Progenitor cell of endocrine pancreas (in vitro differentiated cells): ENCODE measurements around the gene WEE1. TPM values are rescaled to one million over a fixed set of nuclear protein-coding genes. Genes with fewer than 3 reads are reported as not detected.
A peak's percentile ranks its signal among the peaks of the same experiment; 100 is the strongest.
"Not testable (repeated sequence)": the region's sequence is repeated elsewhere in the genome, so short reads cannot be mapped to it uniquely, and the experiment has no call there.

Experiments
- DNase-seq: peaks from one replicate; pipeline ENCODE4 v3.0.0; 2021; ENCODE audit warnings: low spot score; ENCODE audit not compliant: unreplicated experiment
- H3K27ac Mint-ChIP-seq: 2 replicates; pipeline ENCODE4 v1.8.0; 2021; ENCODE audit warnings: mild to moderate bottlenecking, moderate library complexity, mixed read lengths
- H3K27me3 Mint-ChIP-seq: 2 replicates; pipeline ENCODE4 v1.8.0; 2021; ENCODE audit warnings: mixed read lengths
- H3K36me3 Mint-ChIP-seq: 2 replicates; pipeline ENCODE4 v1.8.0; 2022; ENCODE audit warnings: mixed read lengths; ENCODE audit not compliant: insufficient read depth
- H3K4me1 Mint-ChIP-seq: 2 replicates; pipeline ENCODE4 v1.8.0; 2021; ENCODE audit warnings: low read depth, mixed read lengths
- H3K4me3 Mint-ChIP-seq: 2 replicates; pipeline ENCODE4 v1.8.0; 2021; ENCODE audit warnings: low read depth, mild to moderate bottlenecking, moderate library complexity, mixed read lengths
- H3K9me3 Mint-ChIP-seq: 2 replicates; pipeline ENCODE4 v1.8.0; 2021; ENCODE audit warnings: low read depth, mixed read lengths
- CTCF ChIP-seq: fragments of 200-600 bp; sonication (generic); IDR thresholded peaks from one replicate; pipeline ENCODE4 v1.5.0; 2021; ENCODE audit warnings: antibody characterized with exemption, mild to moderate bottlenecking; ENCODE audit not compliant: unreplicated experiment
- total RNA-seq: library from RNA; stranded (reverse); gene quantifications from 2 replicates; pipeline ENCODE4 v1.2.1, GENCODE V29; 2021

WEE1 gene
- total RNA-seq, 1 donor from 2014 or later: 154 TPM

- H3K4me1 Mint-ChIP-seq: peaks cover 10% of the 10 kb centered on the region
- H3K27me3 Mint-ChIP-seq: no peaks in the 10 kb centered on the region
- H3K27ac Mint-ChIP-seq: no peak overlapping the region
- no peak overlapping the region for H3K4me3 Mint-ChIP-seq
- no peaks in the 10 kb centered on the region for H3K36me3 Mint-ChIP-seq
- no peaks in the 10 kb centered on the region for H3K9me3 Mint-ChIP-seq
- DNase-seq: no peak
- TF ChIP-seq CTCF: no peak
Observed at GRCh38 chr11:9601037-9601875, 27.8 kb downstream of the WEE1 start.

- no peak overlapping the region for H3K4me3 Mint-ChIP-seq
- TF ChIP-seq CTCF: no peak
- peaks cover 12% of the 10 kb centered on the region for H3K4me1 Mint-ChIP-seq
- no peaks in the 10 kb centered on the region for H3K9me3 Mint-ChIP-seq
- no peak for DNase-seq
- no peaks in the 10 kb centered on the region for H3K27me3 Mint-ChIP-seq
- H3K27ac Mint-ChIP-seq: no peak overlapping the region
- H3K36me3 Mint-ChIP-seq: no peaks in the 10 kb centered on the region
Observed at GRCh38 chr11:9601876-9602199, 28.4 kb downstream of the WEE1 start.

GRCh38 chr11:9603214-9603613 is 29.7 kb downstream of the WEE1 start:
- not testable (repeated sequence) for H3K27ac Mint-ChIP-seq, H3K27me3 Mint-ChIP-seq, DNase-seq, H3K4me3 Mint-ChIP-seq, H3K9me3 Mint-ChIP-seq, H3K36me3 Mint-ChIP-seq
- peaks cover 16% of the 10 kb centered on the region for H3K4me1 Mint-ChIP-seq

- H3K4me1 Mint-ChIP-seq: peaks cover 17% of the 10 kb centered on the region
- no peaks in the 10 kb centered on the region for H3K36me3 Mint-ChIP-seq
- no peaks in the 10 kb centered on the region for H3K27me3 Mint-ChIP-seq
- no peak overlapping the region for H3K4me3 Mint-ChIP-seq
- TF ChIP-seq CTCF: no peak
- peaks cover under 1% of the 10 kb centered on the region for H3K9me3 Mint-ChIP-seq
- no peak for DNase-seq
- H3K27ac Mint-ChIP-seq: no peak overlapping the region
Observed at GRCh38 chr11:9604134-9604533, 30.7 kb downstream of the WEE1 start.

GRCh38 chr11:9605742-9606141 is 32.3 kb downstream of the WEE1 start:
- Mint-ChIP-seq H3K4me3 (no peak overlapping the region), H3K27me3 (no peaks in the 10 kb centered on the region), H3K4me1 (peaks cover 16% of the 10 kb centered on the region), H3K9me3 (peaks cover 3% of the 10 kb centered on the region), H3K36me3 (no peaks in the 10 kb centered on the region), H3K27ac (no peak overlapping the region)
- TF ChIP-seq CTCF: no peak
- no peak for DNase-seq

GRCh38 chr11:9606809-9607510 is 33.5 kb downstream of the WEE1 start:
- H3K27me3 Mint-ChIP-seq: no peaks in the 10 kb centered on the region
- peaks cover 15% of the 10 kb centered on the region for H3K4me1 Mint-ChIP-seq
- H3K9me3 Mint-ChIP-seq: peaks cover 3% of the 10 kb centered on the region
- peak overlapping the region; percentile 79 for H3K27ac Mint-ChIP-seq
- no peaks in the 10 kb centered on the region for H3K36me3 Mint-ChIP-seq
- TF ChIP-seq CTCF: peak; percentile 20
- no peak for DNase-seq
- no peak overlapping the region for H3K4me3 Mint-ChIP-seq
